HL-60 (cell line): ENCODE measurements around the gene CLDN3.

Experiments used
- DNase-seq, 2 experiments: peaks; one replicate each; pipeline ENCODE4 v3.0.0-alpha.2; 2010 to 2020; ENCODE audit warnings: low read depth in 1 of 2, low spot score in 1 of 2
- H3K27ac ChIP-seq: fragments of 250-450 bp; sonication (Bioruptor Pico); replicated peaks from 2 replicates; pipeline ENCODE4 v1.5.1; 2020; ENCODE audit warnings: mild to moderate bottlenecking, moderate library complexity
- H3K27me3 ChIP-seq: fragments of 250-450 bp; sonication (Bioruptor Pico); 2 replicates; pipeline ENCODE4 v1.5.1; 2021; ENCODE audit warnings: mild to moderate bottlenecking, moderate library complexity; ENCODE audit not compliant: insufficient read depth, poor library complexity, severe bottlenecking
- H3K4me3 ChIP-seq: replicated peaks from 2 replicates; pipeline ENCODE4 v1.5.1; 2011; ENCODE audit warnings: mild to moderate bottlenecking, control low read depth, low read length; ENCODE audit not compliant: insufficient read depth
- CTCF ChIP-seq: IDR thresholded peaks from one replicate; pipeline ENCODE4 v1.5.1; 2011; ENCODE audit warnings: low read length, control low read depth, inconsistent platforms; ENCODE audit not compliant: insufficient read depth
- GABPA ChIP-seq: IDR thresholded peaks from 2 replicates; pipeline ENCODE4 v1.6.1; 2012; ENCODE audit warnings: low read depth
- POLR2AphosphoS5 ChIP-seq: IDR thresholded peaks from 2 replicates; pipeline ENCODE4 v1.6.1; 2012; ENCODE audit warnings: low read depth
- REST ChIP-seq: IDR thresholded peaks from 2 replicates; pipeline ENCODE4 v1.6.1; 2012; ENCODE audit warnings: low read depth; ENCODE audit not compliant: insufficient replicate concordance
- SPI1 ChIP-seq: IDR thresholded peaks from 2 replicates; pipeline ENCODE4 v1.6.1; 2012; ENCODE audit warnings: low read depth, mild to moderate bottlenecking, borderline replicate concordance

Gene CLDN3

GRCh38 chr7:73809467-73809951 is 39.4 kb upstream of the CLDN3 start:
- TF ChIP-seq SPI1 = no peak
- TF ChIP-seq POLR2AphosphoS5 = no peak
- TF ChIP-seq GABPA = no peak
- TF ChIP-seq REST = no peak
- TF ChIP-seq CTCF = no peak
- no peaks in the 10 kb centered on the region for H3K27me3 ChIP-seq
- no peak overlapping the region for H3K27ac ChIP-seq
- no peak overlapping the region for H3K4me3 ChIP-seq
- no peak for DNase-seq

GRCh38 chr7:73802459-73802858 is 32.4 kb upstream of the CLDN3 start:
- TF ChIP-seq SPI1 (no peak), POLR2AphosphoS5 (no peak), GABPA (no peak), REST (no peak), CTCF (no peak)
- Histone ChIP-seq H3K4me3 (no peak overlapping the region), H3K27me3 (no peaks in the 10 kb centered on the region), H3K27ac (no peak overlapping the region)
- DNase-seq = no peak

GRCh38 chr7:73801577-73801976 is 31.5 kb upstream of the CLDN3 start:
- no peak overlapping the region for H3K4me3 ChIP-seq
- no peaks in the 10 kb centered on the region for H3K27me3 ChIP-seq
- DNase-seq = no peak
- TF ChIP-seq SPI1 = no peak
- TF ChIP-seq POLR2AphosphoS5 = no peak
- no peak for TF ChIP-seq GABPA
- TF ChIP-seq REST = no peak
- TF ChIP-seq CTCF = no peak
- no peak overlapping the region for H3K27ac ChIP-seq
